SK-N-SH treated with all-trans-retinoic acid at 6 μM for 48 hours (cell line): Measurements from ENCODE around the gene MCEMP1.

Experiments
- CREB5 ChIP-seq: fragments of 250-450 bp; sonication (Bioruptor Pico); IDR thresholded peaks from 2 replicates; pipeline ENCODE4 v1.5.1; 2020; ENCODE audit warnings: low read depth, mild to moderate bottlenecking, moderate library complexity
- CSDC2 ChIP-seq: fragments of 250-450 bp; sonication (Bioruptor Pico); IDR thresholded peaks from 2 replicates; pipeline ENCODE4 v1.5.0; 2020; ENCODE audit warnings: mild to moderate bottlenecking, moderate library complexity
- OSR1 ChIP-seq: fragments of 250-450 bp; sonication (Bioruptor Pico); IDR thresholded peaks from 2 replicates; pipeline ENCODE4 v1.8.0; 2022; ENCODE audit warnings: moderate library complexity, mild to moderate bottlenecking, inconsistent platforms
- RARB ChIP-seq: fragments of 250-450 bp; sonication (Bioruptor Pico); IDR thresholded peaks from 2 replicates; pipeline ENCODE4 v1.8.0; 2021; ENCODE audit warnings: mild to moderate bottlenecking, moderate library complexity
- SNAI2 ChIP-seq: fragments of 250-450 bp; sonication (Bioruptor Pico); IDR thresholded peaks from 2 replicates; pipeline ENCODE4 v1.5.0; 2020; ENCODE audit warnings: mild to moderate bottlenecking, moderate library complexity
- TSHZ2 ChIP-seq: fragments of 250-450 bp; sonication (Bioruptor Pico); IDR thresholded peaks from 2 replicates; pipeline ENCODE4 v1.5.0; 2020; ENCODE audit warnings: mild to moderate bottlenecking, moderate library complexity
- ZFP3 ChIP-seq: fragments of 250-450 bp; sonication (Bioruptor Pico); IDR thresholded peaks from 2 replicates; pipeline ENCODE4 v1.5.0; 2020; ENCODE audit warnings: mild to moderate bottlenecking, moderate library complexity

- TF ChIP-seq ZFP3 (CRISPR knock-in tag) (no peak), OSR1 (CRISPR knock-in tag) (no peak), TSHZ2 (CRISPR knock-in tag) (no peak), RARB (CRISPR knock-in tag) (no peak), SNAI2 (CRISPR knock-in tag) (no peak), CSDC2 (CRISPR knock-in tag) (no peak), CREB5 (no peak)
Measured at GRCh38 chr19:7676376-7676775, 514 bp upstream of the MCEMP1 start.
